Activated naive CD8-positive, alpha-beta T cell (primary cell): Measurements from ENCODE around the gene CAV1.
A peak's percentile ranks its signal among the peaks of the same experiment; 100 is the strongest.
"Not testable (repeated sequence)": the region's sequence is repeated elsewhere in the genome, so short reads cannot be mapped to it uniquely, and the experiment has no call there.

ENCODE experiments used
- H3K27ac Mint-ChIP-seq: one replicate; pipeline ENCODE4 v1.8.0; 2021; ENCODE audit warnings: mixed read lengths
- H3K27me3 Mint-ChIP-seq: one replicate; pipeline ENCODE4 v1.8.0; 2021; ENCODE audit warnings: mixed read lengths
- H3K36me3 Mint-ChIP-seq: one replicate; pipeline ENCODE4 v1.8.0; 2021; ENCODE audit warnings: mixed read lengths
- H3K4me1 Mint-ChIP-seq: one replicate; pipeline ENCODE4 v1.8.0; 2021; ENCODE audit warnings: low read depth, mixed read lengths
- H3K4me3 Mint-ChIP-seq: one replicate; pipeline ENCODE4 v1.8.0; 2021; ENCODE audit warnings: mild to moderate bottlenecking, mixed read lengths
- H3K9me3 Mint-ChIP-seq: one replicate; pipeline ENCODE4 v1.8.0; 2021; ENCODE audit warnings: low read depth, mixed read lengths

The CAV1 gene

GRCh38 chr7:116524609-116525297 is at the start of gene CAV1:
CAV1 (plus strand) TSS chr7:116525036; CDS start chr7:116525063, 27 bp downstream.
- H3K27ac Mint-ChIP-seq: no peak within 1 kb of the TSS

GRCh38 chr7:116477625-116478024 is 47.2 kb upstream of the CAV1 start:
- Mint-ChIP-seq H3K4me1 (no peaks in the 10 kb centered on the region), H3K27me3 (peaks cover 12% of the 10 kb centered on the region), H3K9me3 (no peaks in the 10 kb centered on the region), H3K27ac (no peak overlapping the region), H3K36me3 (no peaks in the 10 kb centered on the region), H3K4me3 (no peak overlapping the region)

More at GRCh38 chr7:116524609-116525297, at the start of gene CAV1:
- Mint-ChIP-seq H3K9me3 (no peaks in the 10 kb centered on the region), H3K4me1 (peaks cover 23% of the 10 kb centered on the region), H3K4me3 (peak within 1 kb of the TSS; percentile 88), H3K36me3 (no peaks in the 10 kb centered on the region), H3K27me3 (peaks cover 42% of the 10 kb centered on the region)

- no peaks in the 10 kb centered on the region for H3K36me3 Mint-ChIP-seq
- H3K4me1 Mint-ChIP-seq: no peaks in the 10 kb centered on the region
- H3K27me3 Mint-ChIP-seq: peaks cover 15% of the 10 kb centered on the region
- no peak overlapping the region for H3K27ac Mint-ChIP-seq
- no peak overlapping the region for H3K4me3 Mint-ChIP-seq
- no peaks in the 10 kb centered on the region for H3K9me3 Mint-ChIP-seq
These were observed 46.0 kb upstream of the CAV1 start for GRCh38 chr7:116478834-116479233.

- Mint-ChIP-seq H3K27me3 (peaks cover 14% of the 10 kb centered on the region), H3K36me3 (no peaks in the 10 kb centered on the region), H3K9me3 (no peaks in the 10 kb centered on the region), H3K4me3 (no peak overlapping the region), H3K27ac (no peak overlapping the region), H3K4me1 (no peaks in the 10 kb centered on the region)
These were observed 41.4 kb upstream of the CAV1 start for GRCh38 chr7:116483271-116483942.

GRCh38 chr7:116484389-116484788 is 40.4 kb upstream of the CAV1 start:
- not testable (repeated sequence) for H3K4me3 Mint-ChIP-seq, H3K27ac Mint-ChIP-seq, H3K9me3 Mint-ChIP-seq, H3K36me3 Mint-ChIP-seq, H3K4me1 Mint-ChIP-seq
- H3K27me3 Mint-ChIP-seq: peaks cover 19% of the 10 kb centered on the region

GRCh38 chr7:116487907-116488521 is 36.8 kb upstream of the CAV1 start:
- no peaks in the 10 kb centered on the region for H3K36me3 Mint-ChIP-seq
- H3K4me3 Mint-ChIP-seq: no peak overlapping the region
- no peaks in the 10 kb centered on the region for H3K9me3 Mint-ChIP-seq
- no peak overlapping the region for H3K27ac Mint-ChIP-seq
- H3K4me1 Mint-ChIP-seq: no peaks in the 10 kb centered on the region
- peaks cover 23% of the 10 kb centered on the region for H3K27me3 Mint-ChIP-seq

- H3K27ac Mint-ChIP-seq: no peak overlapping the region
- no peaks in the 10 kb centered on the region for H3K4me1 Mint-ChIP-seq
- no peaks in the 10 kb centered on the region for H3K36me3 Mint-ChIP-seq
- no peak overlapping the region for H3K4me3 Mint-ChIP-seq
- H3K27me3 Mint-ChIP-seq: peaks cover 20% of the 10 kb centered on the region
- H3K9me3 Mint-ChIP-seq: no peaks in the 10 kb centered on the region
These were observed 34.5 kb upstream of the CAV1 start for GRCh38 chr7:116490351-116490750.

- no peaks in the 10 kb centered on the region for H3K9me3 Mint-ChIP-seq
- peaks cover 2% of the 10 kb centered on the region for H3K36me3 Mint-ChIP-seq
- no peaks in the 10 kb centered on the region for H3K4me1 Mint-ChIP-seq
- peaks cover 23% of the 10 kb centered on the region for H3K27me3 Mint-ChIP-seq
- no peak overlapping the region for H3K4me3 Mint-ChIP-seq
- no peak overlapping the region for H3K27ac Mint-ChIP-seq
These were observed 32.8 kb upstream of the CAV1 start for GRCh38 chr7:116491887-116492653.

GRCh38 chr7:116492654-116493109 is 32.2 kb upstream of the CAV1 start:
- H3K9me3 Mint-ChIP-seq: no peaks in the 10 kb centered on the region
- peaks cover 2% of the 10 kb centered on the region for H3K36me3 Mint-ChIP-seq

GRCh38 chr7:116493449-116493848 is 31.4 kb upstream of the CAV1 start:
- no peak overlapping the region for H3K4me3 Mint-ChIP-seq
- no peak overlapping the region for H3K27ac Mint-ChIP-seq
- peaks cover 32% of the 10 kb centered on the region for H3K27me3 Mint-ChIP-seq
- no peaks in the 10 kb centered on the region for H3K9me3 Mint-ChIP-seq
- H3K36me3 Mint-ChIP-seq: peaks cover 2% of the 10 kb centered on the region
- H3K4me1 Mint-ChIP-seq: no peaks in the 10 kb centered on the region

More at GRCh38 chr7:116492654-116493109, 32.2 kb upstream of the CAV1 start:
- no peaks in the 10 kb centered on the region for H3K4me1 Mint-ChIP-seq
- H3K27ac Mint-ChIP-seq: no peak overlapping the region
- H3K4me3 Mint-ChIP-seq: no peak overlapping the region
- H3K27me3 Mint-ChIP-seq: peaks cover 26% of the 10 kb centered on the region

- Mint-ChIP-seq H3K36me3 (peaks cover 2% of the 10 kb centered on the region), H3K4me3 (no peak overlapping the region), H3K9me3 (no peaks in the 10 kb centered on the region), H3K27me3 (peaks cover 32% of the 10 kb centered on the region), H3K27ac (no peak overlapping the region), H3K4me1 (no peaks in the 10 kb centered on the region)
These were observed 30.4 kb upstream of the CAV1 start for GRCh38 chr7:116494472-116494871.

GRCh38 chr7:116495736-116496135 is 29.1 kb upstream of the CAV1 start:
- Mint-ChIP-seq H3K4me1 (peaks cover 8% of the 10 kb centered on the region), H3K27me3 (peaks cover 38% of the 10 kb centered on the region)

GRCh38 chr7:116496653-116497052 is 28.2 kb upstream of the CAV1 start:
- H3K27ac Mint-ChIP-seq: no peak overlapping the region
- peaks cover 41% of the 10 kb centered on the region for H3K27me3 Mint-ChIP-seq
- no peaks in the 10 kb centered on the region for H3K9me3 Mint-ChIP-seq
- peaks cover 2% of the 10 kb centered on the region for H3K36me3 Mint-ChIP-seq
- H3K4me3 Mint-ChIP-seq: no peak overlapping the region
- peaks cover 10% of the 10 kb centered on the region for H3K4me1 Mint-ChIP-seq

More at GRCh38 chr7:116495736-116496135, 29.1 kb upstream of the CAV1 start:
- no peak overlapping the region for H3K4me3 Mint-ChIP-seq
- H3K9me3 Mint-ChIP-seq: no peaks in the 10 kb centered on the region
- H3K27ac Mint-ChIP-seq: no peak overlapping the region
- H3K36me3 Mint-ChIP-seq: peaks cover 2% of the 10 kb centered on the region

GRCh38 chr7:116497708-116498107 is 27.1 kb upstream of the CAV1 start:
- Mint-ChIP-seq H3K9me3 (no peaks in the 10 kb centered on the region), H3K27me3 (peaks cover 37% of the 10 kb centered on the region), H3K36me3 (peaks cover 2% of the 10 kb centered on the region), H3K27ac (no peak overlapping the region), H3K4me1 (peaks cover 10% of the 10 kb centered on the region), H3K4me3 (no peak overlapping the region)
